HepG2 (cell line): ENCODE data around the gene FSCN2. TPM values are rescaled to one million over a fixed set of nuclear protein-coding genes. Genes with fewer than 3 reads are reported as not detected.

ENCODE experiments used
- BORCS8-MEF2B ChIP-seq: sonication (generic); formaldehyde crosslinking; IDR thresholded peaks from 2 replicates; pipeline ENCODE4 v1.8.0; 2022; ENCODE audit warnings: mild to moderate bottlenecking, missing genetic modification reagents
- DPF2 ChIP-seq: sonication (generic); formaldehyde crosslinking; IDR thresholded peaks from 2 replicates; pipeline ENCODE4 v1.4.0; 2020; ENCODE audit warnings: mild to moderate bottlenecking, low read depth, missing genetic modification reagents, borderline replicate concordance
- HOXA5 ChIP-seq: sonication (generic); formaldehyde crosslinking; IDR thresholded peaks from 2 replicates; pipeline ENCODE4 v1.4.0; 2020; ENCODE audit warnings: missing genetic modification reagents
- HOXA9 ChIP-seq: sonication (generic); formaldehyde crosslinking; IDR thresholded peaks from 2 replicates; pipeline ENCODE4 v1.8.1; 2022; ENCODE audit warnings: missing genetic modification reagents, mild to moderate bottlenecking, moderate library complexity, borderline replicate concordance
- JDP2 ChIP-seq: sonication (generic); formaldehyde crosslinking; IDR thresholded peaks from 2 replicates; pipeline ENCODE4 v1.8.1; 2022; ENCODE audit warnings: missing genetic modification reagents, borderline replicate concordance
- KAT7 ChIP-seq: IDR thresholded peaks from 2 replicates; pipeline ENCODE4 v1.6.1; 2018; ENCODE audit warnings: borderline replicate concordance, missing compliant biosample characterization
- MYPOP ChIP-seq: sonication (generic); formaldehyde crosslinking; IDR thresholded peaks from 2 replicates; pipeline ENCODE4 v1.8.1; 2023; ENCODE audit warnings: mild to moderate bottlenecking, moderate library complexity, missing genetic modification reagents
- NCOA1 ChIP-seq: sonication (generic); formaldehyde crosslinking; IDR thresholded peaks from 2 replicates; pipeline ENCODE4 v1.9.0; 2021; ENCODE audit warnings: missing genetic modification reagents
- SALL1 ChIP-seq: sonication (generic); formaldehyde crosslinking; IDR thresholded peaks from 2 replicates; pipeline ENCODE4 v1.8.0; 2022; ENCODE audit warnings: mild to moderate bottlenecking, missing genetic modification reagents
- SNAPC2 ChIP-seq: sonication (generic); formaldehyde crosslinking; IDR thresholded peaks from 2 replicates; pipeline ENCODE4 v1.8.1; 2022; ENCODE audit warnings: mild to moderate bottlenecking, missing genetic modification reagents
- STAT6 ChIP-seq: sonication (generic); formaldehyde crosslinking; IDR thresholded peaks from 2 replicates; pipeline ENCODE4 v1.4.0; 2020; ENCODE audit warnings: missing genetic modification reagents, mild to moderate bottlenecking, borderline replicate concordance
- TAF15 ChIP-seq: fragments of 200-400 bp; formaldehyde crosslinking; IDR thresholded peaks from one replicate; pipeline ENCODE4 v1.6.1; 2018; ENCODE audit warnings: mild to moderate bottlenecking, low read depth, low read length; ENCODE audit not compliant: poor library complexity, severe bottlenecking
- ZFAT ChIP-seq: sonication (generic); formaldehyde crosslinking; conservative IDR thresholded peaks from 2 replicates; pipeline ENCODE4 v1.8.1; 2023; ENCODE audit warnings: missing genetic modification reagents, inconsistent platforms
- ZNF431 ChIP-seq: sonication (generic); formaldehyde crosslinking; IDR thresholded peaks from 2 replicates; pipeline ENCODE4 v1.9.0; 2022; ENCODE audit warnings: missing genetic modification reagents, low read depth, mild to moderate bottlenecking, borderline replicate concordance
- ZNF589 ChIP-seq: sonication (generic); formaldehyde crosslinking; conservative IDR thresholded peaks from 2 replicates; pipeline ENCODE4 v1.8.0; 2022; ENCODE audit warnings: mild to moderate bottlenecking, moderate library complexity, missing genetic modification reagents
- ZNF598 ChIP-seq: sonication (generic); formaldehyde crosslinking; IDR thresholded peaks from 2 replicates; pipeline ENCODE4 v1.5.1; 2020; ENCODE audit warnings: mild to moderate bottlenecking, missing genetic modification reagents, borderline replicate concordance
- polyA plus RNA-seq, 8 experiments: library from polyadenylated mRNA; depleted of rRNA in 3 of 8; stranded (reverse) in 7 of 8; unstranded in 1 of 8; fragments of >200 nt; fragmentation: Illumina TruSeq in 4 of 8; extraction: Trizol in 4 of 8; gene quantifications; 2 replicates each; pipeline versions ENCODE4 v1.2.1 to v1.2.3, GENCODE V29; 2011 to 2016; ENCODE audit warnings: low read depth in 4 of 8, missing spikeins in 1 of 8, mixed read lengths in 1 of 8; ENCODE audit not compliant: insufficient read depth in 1 of 8
- total RNA-seq, 5 experiments: library from RNA; depleted of rRNA; stranded (reverse); fragments of >200 nt; fragmentation: Illumina TruSeq; extraction: Trizol; gene quantifications; 2 replicates each; pipeline ENCODE4 v1.2.3, GENCODE V29; 2016; ENCODE audit warnings: low read depth in 1 of 5
- TF ChIP-seq, protein P1 (sequence below): sonication (generic); formaldehyde crosslinking; IDR thresholded peaks from 2 replicates; pipeline ENCODE4 v1.4.0; 2020; ENCODE audit warnings: missing genetic modification reagents, borderline replicate concordance
- TF ChIP-seq, protein P2 (sequence below): sonication (generic); formaldehyde crosslinking; IDR thresholded peaks from 2 replicates; pipeline ENCODE4 v1.9.0; 2021; ENCODE audit warnings: missing genetic modification reagents, borderline replicate concordance

Gene FSCN2
- total and polyA plus RNA-seq, 2 of the 13 experiments (the other 11 are each of a cell fraction or from before 2014, with no cell fraction given): 0.09 TPM; not detected in 1

GRCh38 chr17:81487487-81488275 is 40.5 kb upstream of the FSCN2 start (continued):
- TF ChIP-seq STAT6 (no peak), TAF15 (no peak), SNAPC2 (CRISPR knock-in tag) (peak; percentile 66; the same call in 1 of the 2 replicates), ZNF589 (CRISPR knock-in tag) (no peak), MYPOP (CRISPR knock-in tag) (peak; percentile 68; the same call in 1 of the 2 replicates), ZNF431 (CRISPR knock-in tag) (0 out of 2 replicates have a peak, but pooled peaks have one; percentile 24), ZNF598 (CRISPR knock-in tag) (peak; percentile 22; the same call in 1 of the 2 replicates), KAT7 (peak; percentile 33; the same call in 1 of the 2 replicates), BORCS8-MEF2B (CRISPR knock-in tag) (peak; percentile 88), NCOA1 (CRISPR knock-in tag) (peak; percentile 27; the same call in 1 of the 2 replicates), DPF2 (no peak), HOXA5 (CRISPR knock-in tag) (peak; percentile 28; the same call in 1 of the 2 replicates), SALL1 (CRISPR knock-in tag) (peak; percentile 81), ZFAT (0 out of 2 replicates have a peak, but pooled peaks have one; percentile 82), JDP2 (no peak), HOXA9 (CRISPR knock-in tag) (no peak; the same call in 1 of the 2 replicates)
- TF ChIP-seq, protein P1, sequence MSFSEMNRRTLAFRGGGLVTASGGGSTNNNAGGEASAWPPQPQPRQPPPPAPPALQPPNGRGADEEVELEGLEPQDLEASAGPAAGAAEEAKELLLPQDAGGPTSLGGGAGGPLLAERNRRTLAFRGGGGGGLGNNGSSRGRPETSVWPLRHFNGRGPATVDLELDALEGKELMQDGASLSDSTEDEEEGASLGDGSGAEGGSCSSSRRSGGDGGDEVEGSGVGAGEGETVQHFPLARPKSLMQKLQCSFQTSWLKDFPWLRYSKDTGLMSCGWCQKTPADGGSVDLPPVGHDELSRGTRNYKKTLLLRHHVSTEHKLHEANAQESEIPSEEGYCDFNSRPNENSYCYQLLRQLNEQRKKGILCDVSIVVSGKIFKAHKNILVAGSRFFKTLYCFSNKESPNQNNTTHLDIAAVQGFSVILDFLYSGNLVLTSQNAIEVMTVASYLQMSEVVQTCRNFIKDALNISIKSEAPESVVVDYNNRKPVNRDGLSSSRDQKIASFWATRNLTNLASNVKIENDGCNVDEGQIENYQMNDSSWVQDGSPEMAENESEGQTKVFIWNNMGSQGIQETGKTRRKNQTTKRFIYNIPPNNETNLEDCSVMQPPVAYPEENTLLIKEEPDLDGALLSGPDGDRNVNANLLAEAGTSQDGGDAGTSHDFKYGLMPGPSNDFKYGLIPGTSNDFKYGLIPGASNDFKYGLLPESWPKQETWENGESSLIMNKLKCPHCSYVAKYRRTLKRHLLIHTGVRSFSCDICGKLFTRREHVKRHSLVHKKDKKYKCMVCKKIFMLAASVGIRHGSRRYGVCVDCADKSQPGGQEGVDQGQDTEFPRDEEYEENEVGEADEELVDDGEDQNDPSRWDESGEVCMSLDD (CRISPR knock-in tag): peak; percentile 41; the same call in 1 of the 2 replicates
- TF ChIP-seq, protein P2, sequence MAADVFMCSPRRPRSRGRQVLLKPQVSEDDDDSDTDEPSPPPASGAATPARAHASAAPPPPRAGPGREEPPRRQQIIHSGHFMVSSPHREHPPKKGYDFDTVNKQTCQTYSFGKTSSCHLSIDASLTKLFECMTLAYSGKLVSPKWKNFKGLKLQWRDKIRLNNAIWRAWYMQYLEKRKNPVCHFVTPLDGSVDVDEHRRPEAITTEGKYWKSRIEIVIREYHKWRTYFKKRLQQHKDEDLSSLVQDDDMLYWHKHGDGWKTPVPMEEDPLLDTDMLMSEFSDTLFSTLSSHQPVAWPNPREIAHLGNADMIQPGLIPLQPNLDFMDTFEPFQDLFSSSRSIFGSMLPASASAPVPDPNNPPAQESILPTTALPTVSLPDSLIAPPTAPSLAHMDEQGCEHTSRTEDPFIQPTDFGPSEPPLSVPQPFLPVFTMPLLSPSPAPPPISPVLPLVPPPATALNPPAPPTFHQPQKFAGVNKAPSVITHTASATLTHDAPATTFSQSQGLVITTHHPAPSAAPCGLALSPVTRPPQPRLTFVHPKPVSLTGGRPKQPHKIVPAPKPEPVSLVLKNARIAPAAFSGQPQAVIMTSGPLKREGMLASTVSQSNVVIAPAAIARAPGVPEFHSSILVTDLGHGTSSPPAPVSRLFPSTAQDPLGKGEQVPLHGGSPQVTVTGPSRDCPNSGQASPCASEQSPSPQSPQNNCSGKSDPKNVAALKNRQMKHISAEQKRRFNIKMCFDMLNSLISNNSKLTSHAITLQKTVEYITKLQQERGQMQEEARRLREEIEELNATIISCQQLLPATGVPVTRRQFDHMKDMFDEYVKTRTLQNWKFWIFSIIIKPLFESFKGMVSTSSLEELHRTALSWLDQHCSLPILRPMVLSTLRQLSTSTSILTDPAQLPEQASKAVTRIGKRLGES (CRISPR knock-in tag): 0 out of 2 replicates have a peak, but pooled peaks have one; percentile 53
